ENCODE data around the gene CARD10.
A peak's percentile ranks its signal among the peaks of the same experiment; 100 is the strongest.

The CARD10 gene

DNA sequence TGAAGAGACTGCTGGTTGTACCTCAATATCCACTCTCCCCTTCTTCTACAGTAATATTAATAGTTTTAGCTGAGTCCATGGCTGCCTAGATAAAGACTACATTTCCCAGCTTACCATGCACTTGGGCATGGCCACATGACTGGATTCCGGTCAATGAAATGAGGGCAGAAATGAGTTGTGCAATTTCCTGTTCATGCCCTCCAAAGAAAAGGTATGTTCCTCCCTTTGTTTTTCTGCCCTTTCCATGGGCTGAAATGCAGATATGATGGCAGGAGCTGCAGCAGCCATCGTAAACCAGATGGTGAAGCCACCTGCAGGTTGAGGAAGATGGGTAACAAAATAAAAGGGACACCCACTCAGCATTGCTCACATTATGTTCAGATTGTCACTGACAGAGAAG, 76.7 kb downstream of the CARD10 start:
- Mint-ChIP-seq H3K36me3 (no peaks in the 10 kb centered on the region), H3K9me3 (no peaks in the 10 kb centered on the region), H3K27ac (no peak overlapping the region), H3K4me1 (peaks cover 21% of the 10 kb centered on the region), H3K4me3 (no peak overlapping the region)
- peak; percentile 68 for ATAC-seq
- no peak for DNase-seq (ENCODE audit: low spot score in 2 of 2)

DNA sequence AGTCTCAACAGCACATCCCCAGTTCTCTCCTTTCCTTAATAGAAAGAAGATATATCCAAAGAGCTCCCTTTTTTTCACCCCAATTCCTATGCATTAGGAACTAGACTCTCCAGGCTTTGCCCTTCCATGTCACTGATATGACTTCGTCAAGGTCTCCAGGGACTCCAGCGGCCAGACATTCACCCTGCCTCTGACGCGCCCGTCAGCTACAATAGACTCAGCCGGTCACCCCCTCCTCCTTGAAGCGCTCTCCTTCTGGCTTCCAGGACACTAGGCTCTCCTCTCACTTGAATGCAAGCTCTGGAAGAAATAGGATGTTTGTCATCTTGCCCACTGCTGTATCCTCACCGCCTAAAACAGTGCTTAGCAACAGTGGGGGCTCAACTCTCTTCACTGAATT, 77.1 kb downstream of the CARD10 start:
- DNase-seq (ENCODE audit: low spot score in 2 of 2) (no peak), ATAC-seq (no peak)
- H3K4me1 Mint-ChIP-seq, result peaks cover 21% of the 10 kb centered on the region
- no peak overlapping the region for H3K27ac Mint-ChIP-seq
- no peaks in the 10 kb centered on the region for H3K36me3 Mint-ChIP-seq
- H3K4me3 Mint-ChIP-seq, result no peak overlapping the region
- no peaks in the 10 kb centered on the region for H3K9me3 Mint-ChIP-seq

DNA sequence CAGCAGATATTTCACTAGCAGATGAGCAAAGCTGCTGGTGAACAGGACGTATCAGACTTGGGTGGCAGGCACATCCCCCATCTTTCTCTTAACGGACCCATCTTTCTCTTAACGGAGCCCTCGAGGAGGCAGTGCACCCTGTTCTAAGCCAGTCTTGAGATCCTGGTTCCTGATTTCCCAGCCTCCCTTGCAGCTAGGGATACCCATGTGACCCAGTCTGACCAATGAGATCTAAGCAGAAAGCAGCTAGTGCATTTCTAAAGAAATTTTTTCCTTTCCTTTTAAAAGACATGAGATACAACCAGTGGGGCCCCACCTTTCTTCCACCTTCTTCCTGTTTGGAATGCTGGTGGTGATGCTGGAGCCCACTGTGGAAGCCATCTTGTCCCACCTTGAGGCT, 78.3 kb downstream of the CARD10 start:
- H3K9me3 Mint-ChIP-seq, result no peaks in the 10 kb centered on the region
- DNase-seq (ENCODE audit: low spot score in 2 of 2), result no peak
- H3K36me3 Mint-ChIP-seq, result no peaks in the 10 kb centered on the region
- H3K4me1 Mint-ChIP-seq, result peaks cover 21% of the 10 kb centered on the region
- ATAC-seq, result no peak
- no peak overlapping the region for H3K4me3 Mint-ChIP-seq
- H3K27ac Mint-ChIP-seq, result no peak overlapping the region
